Activated naive CD4-positive, alpha-beta T cell treated with Interleukin-2 at 50 U/mL for 16 hours (primary cell): Measurements from ENCODE around the gene SULT4A1.

ENCODE experiments used
- DNase-seq: peaks from one replicate; pipeline ENCODE4 v3.0.0-alpha.2; 2020

SULT4A1 gene

DNA sequence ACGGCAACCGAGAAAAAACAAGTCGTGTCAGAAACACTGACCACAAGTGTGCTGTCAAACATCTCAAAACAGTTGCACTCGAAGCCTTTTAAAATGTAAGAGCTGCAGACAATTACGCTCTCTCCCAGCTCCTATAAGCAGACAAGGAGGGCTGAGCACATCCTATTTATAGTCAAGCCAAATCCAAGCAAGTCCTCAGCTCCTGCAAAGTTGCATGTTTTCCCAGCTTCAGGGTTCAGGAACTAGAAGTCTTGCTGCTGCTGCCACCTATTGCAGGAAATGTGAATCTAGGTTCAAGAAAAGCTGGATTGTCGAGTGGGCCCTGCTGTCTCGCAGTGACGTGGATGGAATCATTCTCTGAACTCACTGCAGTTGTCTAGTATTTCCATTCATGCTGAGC, 65.7 kb downstream of the SULT4A1 start:
- no peak for DNase-seq

DNA sequence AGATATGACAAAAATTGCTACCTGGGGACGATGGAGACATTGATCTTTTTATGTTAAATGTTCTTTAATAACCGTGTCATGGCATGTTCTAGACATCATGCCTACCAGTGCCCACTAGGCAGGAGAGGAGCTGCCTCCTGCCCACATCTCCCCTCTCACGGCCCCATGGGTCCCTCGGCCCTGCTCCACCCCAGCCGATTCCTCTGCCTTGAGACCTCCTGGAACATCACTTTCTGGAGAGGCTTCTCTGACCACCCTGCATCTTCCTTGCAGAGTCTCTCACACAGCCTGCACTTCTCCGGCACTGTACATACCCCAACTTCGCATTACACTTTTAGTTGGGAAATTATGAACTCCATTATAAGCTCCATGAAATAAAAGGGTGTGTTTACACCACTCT, 67.0 kb downstream of the SULT4A1 start:
- DNase-seq: no peak

DNA sequence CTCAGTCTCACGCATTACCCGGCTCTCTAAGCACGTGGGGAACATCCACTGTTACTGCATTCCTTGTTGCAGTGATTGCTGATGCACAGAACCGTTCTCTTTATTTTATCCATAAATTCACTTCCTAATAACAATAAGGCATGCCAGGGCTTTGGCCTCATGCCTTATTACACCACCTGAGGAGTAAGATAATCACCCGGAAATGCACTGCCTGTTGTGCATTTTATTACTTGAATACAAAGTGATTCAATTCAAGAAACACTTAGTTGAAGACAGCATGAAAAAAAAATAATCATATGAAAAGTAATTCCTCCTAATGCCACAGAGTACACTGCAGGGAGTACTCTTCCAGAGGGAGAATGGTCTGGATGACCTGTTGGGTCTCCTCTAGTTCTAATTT, 69.4 kb downstream of the SULT4A1 start:
- no peak for DNase-seq

DNA sequence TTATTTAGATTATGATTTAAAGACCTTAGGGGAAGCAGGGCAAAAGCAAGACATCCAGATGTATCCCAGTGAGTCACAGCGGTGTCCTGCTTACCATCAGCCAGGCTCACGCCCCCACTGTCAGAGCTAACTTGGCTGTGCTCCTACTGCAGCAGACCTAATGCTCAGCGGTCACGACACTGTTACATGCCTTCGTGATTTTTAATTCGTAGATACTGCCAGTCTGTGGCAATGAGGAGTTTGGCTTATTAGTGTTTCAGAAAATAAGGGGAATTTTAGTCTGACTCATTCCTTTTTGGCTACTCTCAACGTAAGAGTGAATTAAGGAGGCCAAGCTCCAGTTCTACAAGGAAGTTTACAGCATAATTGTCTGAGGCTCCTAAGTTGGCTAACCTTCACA, 72.9 kb downstream of the SULT4A1 start:
- no peak for DNase-seq

DNA sequence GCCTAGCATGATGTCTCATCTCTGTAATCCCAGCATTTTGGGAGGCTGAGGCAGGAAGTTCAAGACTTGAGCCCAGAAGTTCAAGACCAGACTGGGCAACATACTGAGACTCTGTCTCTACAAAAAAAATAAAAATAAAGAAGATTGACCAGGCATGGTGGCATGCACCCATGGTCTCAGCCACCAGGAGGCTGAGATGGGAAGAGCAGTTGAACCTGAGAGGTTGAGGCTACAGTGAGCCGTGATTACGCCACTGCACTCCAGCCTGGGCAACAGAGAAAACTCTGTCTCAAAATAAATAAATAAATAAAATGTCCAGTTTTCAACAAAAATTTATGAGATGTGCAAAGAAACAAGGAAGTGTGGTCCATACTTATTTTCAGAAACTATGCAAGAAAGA, 78.5 kb downstream of the SULT4A1 start:
- DNase-seq: no peak

DNA sequence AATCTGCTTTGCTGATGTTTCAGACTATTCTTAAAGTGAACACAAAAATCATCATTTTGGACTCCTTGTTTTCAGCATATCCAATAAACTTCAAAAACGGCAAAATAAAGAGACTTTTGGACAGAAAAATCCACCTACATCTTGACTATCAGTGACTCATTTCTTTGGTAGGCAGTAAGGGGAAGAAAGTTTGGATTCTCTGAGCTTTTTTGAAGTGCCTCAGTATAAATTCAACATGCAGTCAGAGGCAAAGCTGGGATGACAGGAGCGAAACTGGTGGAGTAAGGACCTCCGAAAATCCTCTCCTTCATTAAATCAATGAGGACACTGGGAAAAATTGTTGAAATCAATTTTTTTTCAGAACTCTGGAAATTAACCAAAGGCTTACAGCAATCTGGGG, 79.9 kb downstream of the SULT4A1 start:
- DNase-seq: no peak

DNA sequence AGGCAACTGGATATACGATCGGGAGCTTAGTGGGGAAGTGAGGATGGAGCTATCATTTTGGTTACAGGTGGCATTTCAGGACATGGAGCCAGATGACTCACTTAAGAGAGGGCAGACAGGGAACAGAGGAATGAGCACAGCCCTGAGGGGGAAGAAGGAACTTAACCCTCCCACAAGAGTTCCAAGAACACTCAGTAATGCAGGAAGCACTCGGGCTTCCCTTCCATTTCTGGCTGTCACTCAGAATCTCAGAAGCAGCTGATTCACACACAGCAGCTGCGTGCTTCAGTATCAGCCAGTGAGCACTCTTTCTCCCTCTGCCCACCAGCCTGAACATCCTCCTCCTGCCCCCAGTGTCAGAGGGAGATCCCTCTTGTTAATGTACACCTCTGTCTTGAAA, 85.0 kb downstream of the SULT4A1 start:
- no peak for DNase-seq

DNA sequence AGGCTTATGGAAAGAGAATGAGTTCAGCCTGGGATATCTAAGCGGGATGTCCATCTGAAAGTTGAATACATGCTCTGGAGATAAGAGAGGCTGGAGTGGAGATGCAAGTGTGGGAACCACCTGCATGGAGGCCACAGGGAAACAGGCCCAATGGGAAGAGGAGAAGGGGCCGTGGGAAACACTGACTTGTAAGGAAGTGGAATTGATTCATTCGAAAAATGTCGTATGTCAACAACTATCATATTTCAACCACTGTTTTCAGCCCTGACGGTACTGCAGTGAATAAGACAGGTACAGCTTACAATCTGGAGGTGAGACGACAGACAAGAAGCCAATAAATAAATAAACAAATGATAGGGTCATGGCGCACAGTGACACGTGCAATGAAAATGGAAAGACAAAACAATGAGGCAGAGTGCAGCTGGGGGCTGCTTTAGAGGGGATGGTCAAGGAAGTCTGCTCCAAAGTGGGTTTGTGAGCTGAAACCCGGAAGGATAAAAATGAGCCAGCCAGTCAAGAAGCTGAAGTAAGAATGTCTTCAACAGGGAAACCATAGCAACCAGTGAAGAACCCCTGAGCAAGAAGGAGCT, 86.1 kb downstream of the SULT4A1 start:
- no peak for DNase-seq
